CD8-positive, alpha-beta memory T cell (primary cell): ENCODE results near the gene FNDC3B. TPM values are rescaled to one million over a fixed set of nuclear protein-coding genes. Genes with fewer than 3 reads are reported as not detected.
A peak's percentile ranks its signal among the peaks of the same experiment; 100 is the strongest.

ENCODE experiments used
- CTCF ChIA-PET: fragments of 350-600 bp; sonication (Branson Sonifier 250); formaldehyde crosslinking; loops from one replicate; lab custom pipeline; 2021; ENCODE audit warnings: antibody characterized with exemption; lab: Charles Lee
- POLR2A ChIA-PET: fragments of 350-600 bp; sonication (Branson Sonifier 250); formaldehyde crosslinking; loops from one replicate; lab custom pipeline; 2021; ENCODE audit warnings: antibody characterized with exemption; lab: Charles Lee
- DNase-seq, 5 donors: peaks; one replicate each; pipeline versions ENCODE4 v3.0.0 to v3.0.0-alpha.2; 2020 to 2022; ENCODE audit warnings: mixed read lengths in 1 of 5
- H3K27ac ChIP-seq: one replicate; pipeline ENCODE4 v1.7.0; 2013; ENCODE audit warnings: low read depth, mild to moderate bottlenecking, low read length, moderate library complexity
- H3K27me3 ChIP-seq: 2 replicates; pipeline ENCODE4 v1.7.0; 2013; ENCODE audit warnings: low read length, mild to moderate bottlenecking; ENCODE audit not compliant: insufficient read depth, poor library complexity, severe bottlenecking
- H3K36me3 ChIP-seq: 2 replicates; pipeline ENCODE4 v1.7.0; 2013; ENCODE audit warnings: mild to moderate bottlenecking, low read length, moderate library complexity; ENCODE audit not compliant: insufficient read depth
- H3K4me1 ChIP-seq: 2 replicates; pipeline ENCODE4 v1.7.0; 2013; ENCODE audit warnings: mild to moderate bottlenecking, low read length, moderate library complexity; ENCODE audit not compliant: insufficient read depth
- H3K4me3 ChIP-seq: 2 replicates; pipeline ENCODE4 v1.7.0; 2013; ENCODE audit warnings: mild to moderate bottlenecking, low read length
- H3K9me3 ChIP-seq: 2 replicates; pipeline ENCODE4 v1.7.0; 2013; ENCODE audit warnings: mild to moderate bottlenecking, low read length
- H3K27ac Mint-ChIP-seq, 8 donors: one replicate each; pipeline ENCODE4 v1.8.0; 2020 to 2021; ENCODE audit warnings: mixed read lengths in 8 of 8, mild to moderate bottlenecking in 6 of 8, inconsistent platforms in 3 of 8, moderate library complexity in 3 of 8
- H3K27me3 Mint-ChIP-seq, 2 donors: one replicate each; pipeline ENCODE4 v1.8.0; 2020 to 2021; ENCODE audit warnings: mixed read lengths in 2 of 2, mild to moderate bottlenecking in 1 of 2, moderate library complexity in 1 of 2
- H3K36me3 Mint-ChIP-seq, 3 donors: one replicate each; pipeline ENCODE4 v1.8.0; 2020 to 2021; ENCODE audit warnings: mixed read lengths in 3 of 3, inconsistent platforms in 1 of 3, mild to moderate bottlenecking in 1 of 3
- H3K4me1 Mint-ChIP-seq, 3 donors: one replicate each; pipeline ENCODE4 v1.8.0; 2020 to 2021; ENCODE audit warnings: mixed read lengths in 3 of 3, inconsistent platforms in 1 of 3, mild to moderate bottlenecking in 1 of 3
- H3K4me3 Mint-ChIP-seq, 7 donors: one replicate each; pipeline ENCODE4 v1.8.0; 2020 to 2021; ENCODE audit warnings: mixed read lengths in 7 of 7, mild to moderate bottlenecking in 6 of 7, moderate library complexity in 4 of 7, inconsistent platforms in 2 of 7
- H3K9me3 Mint-ChIP-seq, 5 donors: one replicate each; pipeline ENCODE4 v1.8.0; 2020 to 2022; ENCODE audit warnings: mixed read lengths in 5 of 5, mild to moderate bottlenecking in 3 of 5, moderate library complexity in 2 of 5, inconsistent platforms in 1 of 5
- polyA plus RNA-seq: library from polyadenylated mRNA; unstranded; fragments of 300-500 nt; fragmentation: Illumina TruSeq; gene quantifications from one replicate; pipeline ENCODE4 v1.2.3, GENCODE V29; 2021
- total RNA-seq, 2 experiments: library from RNA; stranded (reverse); gene quantifications; one replicate each; pipeline ENCODE4 v1.2.3, GENCODE V29; 2021

FNDC3B gene
- total and polyA plus RNA-seq, 3 experiments from 2014 or later = 8.7 to 18.6 (median 17.4) TPM

GRCh38 chr3:172048599-172048998 lies 9.2 kb downstream of the FNDC3B start:
- Mint-ChIP-seq H3K4me3 (no peak overlapping the region), H3K4me1 (peaks cover 11 to 29% (median 25%) of the 10 kb centered on the region in 3 donors), H3K27me3 (no peaks in the 10 kb centered on the region), H3K27ac (no peak overlapping the region), H3K9me3 (no peaks in the 10 kb centered on the region), H3K36me3 (peaks cover 9 to 14% (median 13%) of the 10 kb centered on the region in 3 donors)
- H3K9me3 ChIP-seq = no peaks in the 10 kb centered on the region
- no peak overlapping the region for H3K27ac ChIP-seq
- H3K27me3 ChIP-seq = no peaks in the 10 kb centered on the region
- no peak overlapping the region for H3K4me3 ChIP-seq
- H3K4me1 ChIP-seq = no peaks in the 10 kb centered on the region
- CTCF ChIA-PET = no interaction called here
- no peaks in the 10 kb centered on the region for H3K36me3 ChIP-seq
- POLR2A ChIA-PET = no interaction called here
- DNase-seq = no peak

- Mint-ChIP-seq H3K27ac (peak overlapping the region in 1 of 8 donors; percentile 5), H3K9me3 (no peaks in the 10 kb centered on the region), H3K27me3 (no peaks in the 10 kb centered on the region), H3K4me1 (peaks cover 25 to 38% (median 32%) of the 10 kb centered on the region in 3 donors), H3K4me3 (no peak overlapping the region), H3K36me3 (peaks cover 9 to 16% (median 13%) of the 10 kb centered on the region in 3 donors)
- Histone ChIP-seq H3K27ac (no peak overlapping the region), H3K27me3 (no peaks in the 10 kb centered on the region), H3K4me3 (no peak overlapping the region), H3K36me3 (no peaks in the 10 kb centered on the region), H3K9me3 (no peaks in the 10 kb centered on the region), H3K4me1 (peaks cover 13% of the 10 kb centered on the region)
- DNase-seq = no peak
- ChIA-PET POLR2A (no interaction called here), CTCF (interaction anchor here (0.9 kb wide), 1 partner anchor 16 kb away, joined by 4 read pairs; no protein-coding TSS in a partner anchor)
These were observed 12.1 kb downstream of the FNDC3B start for GRCh38 chr3:172051310-172051956.

GRCh38 chr3:172051957-172052354 lies 12.6 kb downstream of the FNDC3B start:
- H3K36me3 ChIP-seq = no peaks in the 10 kb centered on the region
- Mint-ChIP-seq H3K9me3 (no peaks in the 10 kb centered on the region), H3K27ac (peak overlapping the region in 1 of 8 donors; percentile 52), H3K27me3 (no peaks in the 10 kb centered on the region), H3K36me3 (peaks cover 9 to 16% (median 13%) of the 10 kb centered on the region in 3 donors), H3K4me3 (no peak overlapping the region), H3K4me1 (peaks cover 27 to 38% (median 33%) of the 10 kb centered on the region in 3 donors)
- ChIA-PET POLR2A (no interaction called here), CTCF (no interaction called here)
- H3K27ac ChIP-seq = no peak overlapping the region
- H3K4me1 ChIP-seq = peaks cover 13% of the 10 kb centered on the region
- no peaks in the 10 kb centered on the region for H3K9me3 ChIP-seq
- H3K4me3 ChIP-seq = no peak overlapping the region
- H3K27me3 ChIP-seq = no peaks in the 10 kb centered on the region
- no peak for DNase-seq

- H3K9me3 ChIP-seq = no peaks in the 10 kb centered on the region
- Mint-ChIP-seq H3K9me3 (no peaks in the 10 kb centered on the region), H3K27me3 (no peaks in the 10 kb centered on the region), H3K27ac (peak overlapping the region in 1 of 8 donors; percentile 52), H3K4me3 (no peak overlapping the region), H3K36me3 (peaks cover 9 to 16% (median 13%) of the 10 kb centered on the region in 3 donors), H3K4me1 (peaks cover 31 to 43% (median 37%) of the 10 kb centered on the region in 3 donors)
- no peak overlapping the region for H3K27ac ChIP-seq
- H3K4me3 ChIP-seq = no peak overlapping the region
- H3K36me3 ChIP-seq = no peaks in the 10 kb centered on the region
- ChIA-PET POLR2A (no interaction called here), CTCF (no interaction called here)
- no peaks in the 10 kb centered on the region for H3K27me3 ChIP-seq
- peaks cover 13% of the 10 kb centered on the region for H3K4me1 ChIP-seq
- DNase-seq = no peak
These were observed 13.0 kb downstream of the FNDC3B start for GRCh38 chr3:172052405-172052804.

- POLR2A ChIA-PET = no interaction called here
- Mint-ChIP-seq H3K27ac (peak overlapping the region; percentile 15 to 84 (median 42)), H3K4me3 (no peak overlapping the region)
These were observed 14.9 kb downstream of the FNDC3B start for GRCh38 chr3:172054115-172054764.

DNA sequence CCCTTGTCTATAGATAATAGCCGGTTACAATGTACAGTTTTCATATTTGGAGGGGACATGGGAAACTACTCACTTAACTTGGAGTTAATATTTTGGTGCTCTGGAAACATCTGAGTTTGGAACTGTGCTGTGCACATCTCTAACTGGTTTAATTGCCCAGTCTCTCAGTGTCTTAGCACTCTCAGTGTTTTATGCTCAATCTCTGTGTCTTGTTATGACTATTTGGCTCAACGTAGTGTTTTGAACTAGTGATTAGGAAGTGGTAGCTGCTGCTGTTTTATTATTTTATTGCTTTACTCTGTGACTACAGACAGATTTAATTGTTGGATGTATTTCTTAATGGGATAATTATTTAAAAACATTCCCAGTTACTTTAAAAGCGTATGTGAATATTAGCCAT lies 17.0 kb downstream of the FNDC3B start:
- no peak for DNase-seq
- no peak overlapping the region for H3K27ac ChIP-seq

More at GRCh38 chr3:172054115-172054764, 14.9 kb downstream of the FNDC3B start:
- peaks cover 37 to 53% (median 44%) of the 10 kb centered on the region in 3 donors for H3K4me1 Mint-ChIP-seq
- no peaks in the 10 kb centered on the region for H3K27me3 ChIP-seq
- H3K4me3 ChIP-seq = no peak overlapping the region
- H3K4me1 ChIP-seq = peaks cover 13% of the 10 kb centered on the region
- H3K27me3 Mint-ChIP-seq = no peaks in the 10 kb centered on the region
- CTCF ChIA-PET = interaction anchor here (1.2 kb wide), 1 partner anchor 19 kb away, joined by 3 read pairs; no protein-coding TSS in a partner anchor
- no peaks in the 10 kb centered on the region for H3K36me3 ChIP-seq
- H3K36me3 Mint-ChIP-seq = peaks cover 9 to 16% (median 13%) of the 10 kb centered on the region in 3 donors
- H3K27ac ChIP-seq = no peak overlapping the region
- no peak for DNase-seq
- no peaks in the 10 kb centered on the region for H3K9me3 Mint-ChIP-seq
- H3K9me3 ChIP-seq = no peaks in the 10 kb centered on the region

GRCh38 chr3:172057059-172057458 lies 17.7 kb downstream of the FNDC3B start:
- no peak overlapping the region for H3K4me3 ChIP-seq
- no peaks in the 10 kb centered on the region for H3K36me3 ChIP-seq
- H3K27ac Mint-ChIP-seq = peak overlapping the region in 1 of 8 donors; percentile 47
- no peak for DNase-seq
- H3K4me1 Mint-ChIP-seq = peaks cover 37 to 59% (median 57%) of the 10 kb centered on the region in 3 donors
- H3K36me3 Mint-ChIP-seq = peaks cover 0 to 6% (median 6%) of the 10 kb centered on the region in 3 donors
- peak overlapping the region in 2 of 7 donors; percentile 22 to 23 for H3K4me3 Mint-ChIP-seq
- H3K27me3 ChIP-seq = no peaks in the 10 kb centered on the region
- no peak overlapping the region for H3K27ac ChIP-seq
- H3K27me3 Mint-ChIP-seq = no peaks in the 10 kb centered on the region
- no peaks in the 10 kb centered on the region for H3K9me3 Mint-ChIP-seq
- H3K9me3 ChIP-seq = no peaks in the 10 kb centered on the region
- ChIA-PET CTCF (no interaction called here), POLR2A (interaction anchor here (0.6 kb wide), 1 partner anchor 125 kb away, joined by 7 read pairs; no protein-coding TSS in a partner anchor)
- peaks cover 17% of the 10 kb centered on the region for H3K4me1 ChIP-seq

More for the DNA sequence above, 17.0 kb downstream of the FNDC3B start:
- Histone ChIP-seq H3K9me3 (no peaks in the 10 kb centered on the region), H3K36me3 (no peaks in the 10 kb centered on the region), H3K27me3 (no peaks in the 10 kb centered on the region), H3K4me1 (peaks cover 13% of the 10 kb centered on the region), H3K4me3 (no peak overlapping the region)
- ChIA-PET POLR2A (no interaction called here), CTCF (no interaction called here)
- peaks cover 37 to 54% (median 50%) of the 10 kb centered on the region in 3 donors for H3K4me1 Mint-ChIP-seq
- H3K4me3 Mint-ChIP-seq = peak overlapping the region in 3 of 7 donors; percentile 28 to 41 (median 35)
- H3K27me3 Mint-ChIP-seq = no peaks in the 10 kb centered on the region
- peaks cover under 1 to 7% (median 7%) of the 10 kb centered on the region in 3 donors for H3K36me3 Mint-ChIP-seq
- H3K9me3 Mint-ChIP-seq = no peaks in the 10 kb centered on the region
- H3K27ac Mint-ChIP-seq = peak overlapping the region in 1 of 8 donors; percentile 39
